Stimulated activated naive CD4-positive, alpha-beta T cell treated with Interleukin-2 at 50 U/mL for 16 hours (primary cell): ENCODE data around the gene UBN1.
"Not testable (repeated sequence)": the region's sequence is repeated elsewhere in the genome, so short reads cannot be mapped to it uniquely, and the experiment has no call there.

Source experiments
- DNase-seq: peaks from one replicate; lab custom pipeline; 2025; lab: John Stamatoyannopoulos, UW

Gene UBN1

DNA sequence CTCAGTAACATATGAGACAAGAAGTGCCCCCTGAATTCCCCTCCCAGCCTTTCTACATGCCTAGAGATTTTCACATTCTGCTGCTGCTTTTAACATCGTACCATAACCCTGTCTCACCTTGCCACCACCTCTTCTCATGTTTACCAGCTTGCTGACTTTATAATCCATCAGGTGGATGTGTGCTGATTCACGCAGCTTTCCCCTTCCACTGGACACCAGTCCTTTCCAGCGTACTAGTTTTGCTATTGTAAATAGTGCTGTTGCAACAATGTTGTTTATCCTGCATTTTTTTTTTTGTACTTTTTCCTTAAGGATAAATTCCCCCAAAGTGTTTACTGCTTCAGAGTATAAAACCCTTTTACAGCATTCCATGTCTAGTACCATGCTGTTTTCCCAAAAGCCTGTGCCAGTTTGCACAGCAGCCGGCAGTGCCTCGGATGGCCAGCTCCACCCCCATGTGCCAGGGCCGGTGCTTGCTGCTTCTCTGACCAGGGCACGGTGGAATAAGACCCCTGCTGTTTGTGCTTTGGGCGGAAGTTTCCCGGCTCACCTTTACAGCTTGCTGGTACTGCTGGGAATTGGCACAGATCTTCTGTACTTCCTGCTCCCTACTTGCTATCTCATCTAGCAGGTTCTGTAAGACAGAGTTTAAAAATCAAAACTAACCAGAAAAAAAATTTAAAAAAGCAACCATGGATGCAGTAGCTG lies 41.3 kb downstream of the UBN1 start:
- DNase-seq = no peak

DNA sequence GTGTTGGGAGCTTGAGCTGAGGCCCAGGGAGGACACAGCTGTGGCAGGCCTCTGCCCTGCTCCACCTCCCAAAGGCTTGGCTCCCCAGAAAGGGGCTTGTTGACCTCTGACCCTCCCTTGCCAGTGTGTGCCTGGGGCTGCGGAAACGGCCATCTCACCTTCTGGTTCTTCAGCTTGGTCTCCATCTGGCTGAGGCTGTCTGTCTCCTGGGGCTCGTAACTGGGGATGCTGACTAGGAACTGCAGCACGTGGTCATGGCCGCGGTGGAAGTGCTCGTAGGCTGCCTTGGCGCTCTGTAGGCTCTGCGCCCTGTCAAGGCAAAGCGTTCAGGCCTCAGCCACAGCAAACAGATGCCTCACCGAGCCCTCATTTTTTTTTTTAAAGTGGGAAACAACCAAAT lies 42.7 kb downstream of the UBN1 start:
- DNase-seq = no peak

DNA sequence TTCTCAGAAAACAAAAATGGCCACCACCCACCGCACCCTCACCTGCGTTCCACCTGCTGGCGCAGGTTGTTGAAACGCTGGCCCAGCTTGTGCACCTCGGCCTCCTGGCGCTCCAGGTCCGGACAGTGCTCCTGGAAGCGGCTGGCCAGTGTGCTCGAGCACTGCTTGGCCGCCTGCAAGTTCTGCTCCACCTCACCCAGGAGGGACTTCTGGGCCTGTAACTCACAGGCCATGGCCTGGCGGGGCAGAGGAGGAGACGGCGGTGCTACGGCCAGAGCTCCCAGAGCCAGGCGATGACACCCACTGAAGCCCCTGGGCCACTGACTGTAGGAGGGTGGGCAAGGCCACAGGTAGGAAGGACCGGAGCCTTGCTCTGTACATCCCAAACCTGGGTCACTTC lies 43.4 kb downstream of the UBN1 start:
- DNase-seq = no peak

DNA sequence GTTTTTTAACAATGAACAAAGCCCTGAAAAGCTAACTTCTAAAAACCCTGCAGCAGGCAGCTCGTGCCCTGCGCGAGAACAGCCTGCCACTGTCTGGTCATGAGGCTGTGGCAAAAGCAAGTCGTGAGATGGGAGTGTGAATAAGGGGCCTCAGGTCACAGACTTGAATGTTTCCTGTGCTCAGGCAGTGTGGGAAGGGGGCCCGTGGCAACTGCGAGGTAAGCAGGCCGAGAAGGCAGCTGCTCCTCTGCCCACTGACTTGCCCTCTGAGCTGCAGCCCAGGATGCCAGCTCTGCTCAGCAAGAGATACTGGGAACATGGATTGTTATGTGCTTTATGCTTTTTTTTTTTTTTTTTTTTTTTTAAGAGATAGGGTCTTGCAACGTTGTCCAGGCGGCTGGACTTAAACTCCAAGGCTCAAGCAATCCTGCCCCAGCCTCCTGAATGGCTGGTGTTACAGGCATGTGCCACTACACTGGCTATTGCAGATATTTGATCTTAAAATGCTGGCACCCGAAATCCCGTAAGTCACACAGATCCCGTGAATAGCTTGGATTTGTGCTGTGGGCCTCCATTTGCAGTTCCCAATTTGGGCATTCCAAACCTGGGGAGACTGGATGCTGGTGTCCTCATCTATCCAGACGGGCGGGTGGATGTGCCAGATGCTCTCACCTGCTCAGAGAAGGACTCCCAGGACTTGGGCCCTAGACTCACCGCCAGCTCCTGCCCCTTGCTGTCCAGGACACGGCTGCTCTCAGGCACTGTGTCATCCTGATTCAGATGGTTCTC lies 44.0 kb downstream of the UBN1 start:
- no peak for DNase-seq

DNA sequence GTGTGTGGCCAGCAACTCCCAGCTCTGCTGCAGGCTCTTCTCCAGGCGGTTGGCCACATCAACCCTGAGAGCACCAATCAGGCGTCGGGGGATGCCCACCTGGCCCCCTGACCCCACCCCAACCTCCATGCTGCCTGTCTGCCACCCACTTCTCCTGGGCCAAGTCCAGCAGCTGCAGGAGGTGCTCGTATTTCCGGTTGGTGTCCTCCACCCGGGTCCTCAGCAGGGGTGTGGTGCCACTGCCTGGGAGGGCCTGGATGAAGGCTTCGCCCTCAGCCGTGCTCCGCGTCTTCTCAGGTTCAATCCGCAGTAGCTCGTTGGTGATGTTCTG lies 44.6 kb downstream of the UBN1 start:
- no peak for DNase-seq

DNA sequence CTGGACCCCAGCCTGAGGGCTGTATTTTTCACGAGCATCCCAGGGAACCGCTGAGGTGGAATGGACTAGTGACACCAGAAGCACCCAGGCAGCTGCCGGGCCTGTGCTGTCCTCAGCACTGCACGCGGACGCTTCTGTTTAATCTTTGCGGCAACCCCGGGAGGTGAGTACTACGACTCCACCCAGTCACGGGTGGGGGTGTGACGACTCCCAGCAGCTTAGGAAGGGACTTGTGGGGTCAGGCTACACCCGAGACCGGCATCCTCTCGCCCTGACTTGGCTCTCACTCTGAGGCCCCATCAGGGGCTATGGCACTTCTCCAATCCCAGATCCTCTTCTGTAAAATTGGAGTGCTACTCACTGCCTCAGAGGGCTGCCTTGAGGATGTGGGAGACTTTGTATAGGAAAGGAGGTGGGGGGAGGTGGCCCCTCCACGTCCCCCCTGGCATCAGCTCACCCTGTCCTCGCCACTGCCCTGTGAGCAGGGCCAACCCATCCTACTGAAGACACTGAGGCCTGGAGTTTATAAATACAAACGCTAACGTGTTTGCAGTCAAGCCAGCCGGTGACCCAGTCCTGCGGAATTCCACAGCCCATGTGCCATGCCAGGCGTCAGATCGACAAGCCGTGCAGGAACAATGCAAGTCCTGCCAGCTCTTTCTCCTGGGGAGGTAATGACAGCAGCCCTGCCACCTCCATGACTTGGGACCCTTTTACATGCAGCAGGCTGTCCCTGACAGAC lies 45.3 kb downstream of the UBN1 start:
- DNase-seq = no peak

DNA sequence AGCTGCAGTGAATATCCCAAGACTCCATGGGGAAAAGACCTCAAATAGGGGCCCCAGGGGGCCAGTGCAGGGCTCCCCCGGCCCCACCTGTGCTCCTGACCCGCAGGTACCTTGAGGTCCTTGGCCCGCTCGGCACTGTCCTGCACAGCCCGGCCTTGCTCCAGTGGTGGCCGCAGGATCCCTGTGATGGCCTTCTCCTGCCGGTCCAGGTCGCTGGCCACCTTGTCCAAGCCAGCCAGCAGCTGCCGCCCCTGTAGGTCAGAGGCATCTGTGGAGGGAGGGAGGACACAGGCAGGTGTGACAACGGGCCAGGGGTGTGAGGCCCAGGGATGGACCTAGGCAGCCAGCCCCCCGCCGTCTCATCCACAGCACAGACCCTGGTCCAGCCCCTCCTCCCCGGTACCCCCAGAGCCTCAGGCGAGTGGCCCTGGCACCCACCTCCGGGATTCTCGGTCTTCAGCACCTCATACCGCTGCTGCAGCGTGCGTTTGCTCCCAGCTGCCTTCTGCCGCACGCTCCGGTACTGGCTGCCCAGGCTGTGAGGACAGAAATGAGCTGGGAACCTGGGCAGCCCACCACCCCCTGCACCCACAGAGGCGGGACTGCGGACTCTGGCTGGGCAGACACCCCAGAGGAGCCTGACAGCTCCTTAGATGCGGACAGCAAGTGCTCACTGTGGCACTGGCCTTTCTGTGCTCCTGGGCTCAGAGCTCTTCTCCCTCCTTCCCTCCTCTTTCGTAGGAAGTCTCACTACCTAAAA lies 46.0 kb downstream of the UBN1 start:
- no peak for DNase-seq

DNA sequence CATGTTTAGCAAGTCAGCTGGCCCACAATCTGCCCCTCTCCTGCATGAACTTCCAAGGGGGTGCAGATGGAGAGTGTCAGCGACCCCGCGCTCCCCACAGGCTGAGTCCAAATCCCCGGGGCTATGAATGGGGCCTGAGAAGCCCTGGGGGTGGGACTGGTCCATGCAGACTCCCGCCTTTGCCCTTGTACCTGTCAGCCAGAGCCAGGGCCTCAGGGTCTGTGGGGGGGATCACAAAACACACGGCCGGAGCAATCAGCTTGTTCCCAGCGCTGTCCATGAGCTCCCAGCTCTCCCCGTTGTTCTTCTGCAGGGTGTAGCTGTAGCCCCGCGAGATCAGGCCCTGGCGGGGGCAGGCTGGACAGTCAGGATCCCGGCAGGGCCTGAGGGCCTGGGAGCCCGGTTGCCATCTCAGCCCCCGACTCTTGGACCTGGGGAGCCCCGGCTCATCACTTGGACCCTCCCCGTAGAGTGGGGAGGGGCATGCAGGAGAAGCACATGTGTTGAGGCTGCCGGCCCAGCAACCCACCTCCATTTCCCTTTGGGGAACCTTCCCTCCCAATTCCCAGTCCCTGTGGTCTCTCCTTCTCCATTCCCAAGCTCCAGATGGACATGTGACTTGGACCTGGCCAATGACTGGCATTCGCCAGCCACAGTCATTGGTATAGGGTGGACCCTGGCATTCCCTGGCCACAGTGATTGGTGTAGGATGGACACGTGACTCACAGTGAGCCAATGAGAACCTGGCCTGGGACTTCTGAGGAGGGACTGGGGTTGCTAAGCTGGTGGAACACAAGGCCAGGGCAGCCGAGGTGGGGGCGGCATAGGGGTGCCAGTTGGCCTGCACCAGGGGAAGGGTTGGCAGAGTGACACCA lies 47.2 kb downstream of the UBN1 start:
- no peak for DNase-seq

DNA sequence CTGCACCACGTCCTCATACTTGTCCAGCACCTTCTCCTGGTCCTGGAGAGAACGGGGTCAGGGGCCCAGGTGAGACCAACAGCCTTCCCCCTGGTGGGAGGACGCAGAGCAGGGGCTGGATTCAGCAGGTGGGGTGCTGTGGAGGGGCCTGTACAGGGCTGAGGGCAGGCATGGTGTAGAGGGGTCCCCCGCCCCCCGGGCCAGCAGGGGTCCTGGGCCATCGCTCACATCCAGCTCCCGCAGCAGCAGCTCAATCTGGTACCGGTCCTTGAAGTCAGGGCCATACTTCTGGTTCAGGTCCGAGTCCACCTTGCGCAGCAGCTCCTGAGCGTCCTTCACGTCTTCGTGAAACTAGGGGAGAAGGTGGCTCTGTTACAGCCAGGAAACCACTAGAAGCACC lies 48.1 kb downstream of the UBN1 start:
- no peak for DNase-seq

DNA sequence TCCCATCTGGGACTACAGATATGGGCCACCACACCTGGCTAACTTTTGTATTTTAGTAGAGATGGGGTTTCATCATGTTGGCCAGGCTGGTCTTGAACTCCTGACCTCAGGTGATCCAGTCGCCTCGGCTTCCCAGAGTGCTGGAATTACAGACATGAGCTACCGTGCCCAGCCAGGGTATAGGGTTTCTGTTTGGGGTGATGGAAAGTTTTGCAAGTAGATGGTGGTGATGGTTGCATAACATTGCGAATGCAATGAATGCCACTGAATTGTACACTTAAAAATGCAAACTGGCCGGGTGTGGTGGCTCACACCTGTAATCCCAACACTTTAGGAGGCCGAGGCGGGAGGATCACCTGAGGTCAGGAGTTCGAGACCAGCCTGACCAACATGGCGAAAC lies 49.5 kb downstream of the UBN1 start:
- not testable (repeated sequence) for DNase-seq

DNA sequence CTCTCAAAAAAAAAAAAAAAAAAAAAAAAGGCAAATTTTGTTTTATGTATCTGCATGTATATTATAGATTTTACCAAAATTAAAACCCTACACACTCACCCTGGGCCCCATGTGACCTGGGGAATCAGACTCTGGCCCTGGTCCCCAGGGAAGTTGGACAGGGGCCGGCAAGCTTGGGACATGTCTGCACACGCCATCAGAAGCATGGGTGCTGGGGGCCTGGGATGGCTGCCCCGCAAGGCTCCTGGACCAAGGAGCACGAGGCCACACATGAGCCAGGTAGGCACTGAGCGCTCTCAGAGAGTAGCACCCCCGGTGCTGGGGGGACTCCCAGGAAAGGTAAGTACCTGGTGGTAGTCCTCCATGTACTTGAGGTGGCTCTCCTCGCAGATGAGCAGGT lies 50.0 kb downstream of the UBN1 start:
- no peak for DNase-seq

DNA sequence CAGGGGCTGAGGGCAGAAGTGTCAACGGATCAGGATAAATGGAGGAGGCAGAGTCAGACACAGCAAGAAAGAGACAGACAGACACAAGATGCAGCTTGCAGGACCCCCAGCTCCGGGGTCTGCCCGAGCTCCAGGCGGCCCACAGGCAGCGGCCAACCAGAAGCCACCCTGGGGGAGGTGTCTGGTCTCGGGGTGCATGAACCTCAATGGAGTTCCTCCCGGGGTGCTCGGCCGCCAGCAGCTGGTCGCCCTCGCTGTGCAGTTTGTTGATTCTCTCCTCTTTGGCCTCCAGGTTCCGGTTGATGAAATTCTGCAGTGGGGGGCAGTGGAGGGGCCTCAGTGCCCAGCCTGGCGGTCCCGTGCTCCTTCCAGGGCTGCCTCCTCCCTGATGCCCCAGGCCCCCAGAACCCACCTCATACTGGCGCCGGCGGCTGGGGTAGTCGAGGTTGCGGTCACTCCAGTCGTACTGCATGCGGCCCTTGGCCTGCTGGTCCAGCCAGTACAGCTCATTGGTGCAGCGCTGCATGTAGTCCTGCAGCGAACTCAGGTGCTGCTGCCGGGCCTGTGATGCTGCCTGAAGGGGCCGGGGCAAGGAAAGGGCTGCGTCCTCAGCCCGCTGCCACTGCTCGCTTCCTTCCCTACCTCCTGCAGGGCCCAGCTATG lies 51.7 kb downstream of the UBN1 start:
- no peak for DNase-seq

DNA sequence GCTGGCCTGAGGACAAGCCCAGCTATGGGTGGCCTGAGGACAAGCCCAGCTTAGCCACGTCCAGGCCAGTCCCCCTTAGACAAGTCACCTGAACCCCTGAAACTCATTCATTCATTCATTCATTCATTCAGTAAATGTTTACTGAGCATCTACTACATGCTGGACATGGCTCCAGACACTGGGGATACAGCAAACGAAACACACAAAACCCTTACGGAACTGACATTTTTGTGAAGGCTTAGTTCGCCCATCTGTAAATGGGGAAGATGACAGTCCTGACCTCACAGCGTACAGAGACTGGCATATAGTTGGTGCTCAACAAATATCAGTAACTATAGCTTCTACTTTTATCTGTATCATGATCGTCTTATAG lies 52.2 kb downstream of the UBN1 start:
- DNase-seq = no peak

DNA sequence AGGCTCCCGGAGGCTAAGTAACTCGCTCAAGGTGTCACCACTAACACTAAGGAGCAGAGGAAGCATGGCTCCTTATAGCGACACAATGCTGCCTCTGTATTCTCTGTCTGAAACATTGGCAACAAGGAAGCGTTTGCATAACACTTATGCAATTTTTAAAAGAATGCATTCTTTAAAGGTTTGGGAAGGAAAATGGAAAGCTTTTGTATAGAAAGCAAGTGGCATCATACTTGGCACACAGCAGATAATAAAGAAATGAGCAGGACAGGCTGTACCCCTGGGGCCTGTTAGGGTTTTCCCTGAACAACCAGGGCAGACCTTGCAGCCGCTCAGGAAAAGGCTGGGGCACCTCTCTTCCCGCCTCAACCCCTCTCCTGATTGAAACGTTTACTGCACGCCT lies 52.8 kb downstream of the UBN1 start:
- DNase-seq = no peak

DNA sequence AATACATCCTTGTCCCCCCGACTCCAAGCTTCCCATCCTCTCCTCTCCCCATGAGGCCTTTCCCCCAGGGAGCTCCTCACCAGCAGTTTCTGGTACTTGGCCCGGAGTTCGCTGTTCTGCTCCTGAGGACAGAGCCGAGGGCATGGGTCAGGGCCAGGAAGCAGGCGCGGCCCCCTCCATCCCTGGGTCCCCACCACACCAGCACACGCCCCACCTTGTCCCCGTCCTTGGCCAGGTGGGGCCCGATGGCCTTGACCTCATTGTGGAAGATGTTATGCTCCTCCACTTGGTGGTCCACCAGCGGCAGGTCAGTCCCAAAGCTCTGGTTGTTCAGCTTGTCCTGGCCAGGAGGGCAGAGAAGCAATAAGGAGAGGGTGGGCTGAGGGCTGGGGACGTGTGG lies 53.5 kb downstream of the UBN1 start:
- DNase-seq = no peak

DNA sequence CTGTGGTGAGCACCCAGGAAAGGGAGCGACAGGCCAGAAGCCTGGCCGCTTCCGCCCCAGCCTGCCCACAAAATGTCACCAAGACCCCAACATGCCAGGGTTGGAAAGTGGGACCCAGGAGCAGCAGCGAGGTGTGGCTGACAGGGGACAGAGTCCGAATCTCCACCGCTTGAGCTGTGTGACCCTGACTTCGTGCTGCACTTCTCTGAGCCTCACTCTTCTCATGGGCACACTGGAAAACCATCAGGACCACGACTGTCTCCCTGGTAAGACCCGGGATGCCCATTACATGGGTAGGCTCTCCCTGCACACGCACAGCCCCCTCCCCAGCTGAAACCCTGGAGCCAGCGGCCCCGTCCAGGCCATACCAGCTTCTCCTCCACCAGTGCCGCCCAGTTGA lies 54.8 kb downstream of the UBN1 start:
- no peak for DNase-seq

DNA sequence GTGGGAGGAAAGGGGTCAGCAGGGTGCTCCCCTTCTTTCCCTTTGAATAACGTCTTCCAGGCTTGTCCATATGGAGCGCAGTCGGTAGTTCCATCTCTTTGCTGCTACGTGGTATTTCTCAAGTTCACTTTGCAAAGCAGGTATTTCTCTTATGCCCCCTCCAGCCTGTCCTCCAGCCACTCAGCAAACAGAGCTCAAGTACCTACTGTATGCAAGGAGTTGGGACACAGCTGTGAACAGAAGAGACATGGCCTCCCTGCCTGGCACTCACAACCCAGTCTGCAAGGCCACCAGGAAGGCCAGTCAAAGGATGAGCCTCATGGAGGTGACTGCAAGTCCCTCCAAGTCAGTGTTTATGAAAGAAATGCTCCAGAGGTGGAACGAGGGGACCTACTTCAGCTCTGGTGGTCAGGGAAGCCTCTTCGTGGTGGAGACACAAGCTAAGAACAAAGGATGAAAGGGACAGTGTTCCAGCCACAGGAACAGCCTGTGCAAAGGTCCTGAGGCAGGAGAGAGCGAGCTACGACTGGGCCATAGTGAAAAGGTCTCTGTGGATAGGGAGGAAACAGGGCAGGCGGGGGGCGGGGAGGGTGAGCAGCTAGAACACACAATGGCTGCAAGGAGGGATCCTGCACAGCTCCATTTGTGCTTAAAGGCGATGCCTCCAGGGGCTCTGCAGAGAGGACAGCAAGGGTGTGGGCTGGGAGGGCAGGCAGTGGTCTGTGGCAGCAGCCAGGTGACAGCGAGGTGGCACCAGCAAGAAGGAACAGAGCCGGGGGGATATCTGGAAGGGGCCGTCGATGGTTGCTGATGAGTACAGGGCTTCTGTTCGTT lies 57.0 kb downstream of the UBN1 start:
- no peak for DNase-seq

DNA sequence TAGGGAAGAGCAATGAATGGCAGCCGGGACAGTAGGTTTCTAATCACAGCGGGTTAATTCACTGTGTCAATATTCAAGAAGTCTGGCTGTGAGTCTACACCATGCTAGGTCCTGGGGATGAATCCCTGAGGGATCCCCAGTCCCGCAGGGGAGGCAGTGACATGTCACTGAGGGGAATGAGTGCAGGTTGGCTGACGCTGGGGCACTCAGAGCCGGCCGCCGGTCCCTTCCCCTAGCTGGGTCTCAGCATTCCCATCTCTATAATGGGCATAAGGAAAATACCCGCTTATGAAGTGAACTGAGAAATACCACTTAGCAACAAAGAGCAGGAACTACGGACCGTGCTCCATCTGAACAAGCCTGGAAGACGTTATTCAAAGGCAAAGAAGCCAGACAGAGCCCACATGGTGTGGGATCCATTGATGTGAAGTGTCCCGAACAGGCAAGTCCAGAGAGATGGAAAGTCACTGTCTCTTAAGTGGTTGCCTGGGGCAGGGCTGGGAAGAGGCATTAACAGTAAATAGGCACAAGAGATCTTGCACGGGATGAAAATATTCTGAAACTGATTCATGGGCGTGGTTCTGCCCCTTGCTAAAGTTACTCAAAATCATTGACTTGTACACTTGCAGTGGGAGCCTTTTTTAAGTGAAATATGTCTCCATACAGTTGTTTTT lies 57.8 kb downstream of the UBN1 start:
- no peak for DNase-seq

DNA sequence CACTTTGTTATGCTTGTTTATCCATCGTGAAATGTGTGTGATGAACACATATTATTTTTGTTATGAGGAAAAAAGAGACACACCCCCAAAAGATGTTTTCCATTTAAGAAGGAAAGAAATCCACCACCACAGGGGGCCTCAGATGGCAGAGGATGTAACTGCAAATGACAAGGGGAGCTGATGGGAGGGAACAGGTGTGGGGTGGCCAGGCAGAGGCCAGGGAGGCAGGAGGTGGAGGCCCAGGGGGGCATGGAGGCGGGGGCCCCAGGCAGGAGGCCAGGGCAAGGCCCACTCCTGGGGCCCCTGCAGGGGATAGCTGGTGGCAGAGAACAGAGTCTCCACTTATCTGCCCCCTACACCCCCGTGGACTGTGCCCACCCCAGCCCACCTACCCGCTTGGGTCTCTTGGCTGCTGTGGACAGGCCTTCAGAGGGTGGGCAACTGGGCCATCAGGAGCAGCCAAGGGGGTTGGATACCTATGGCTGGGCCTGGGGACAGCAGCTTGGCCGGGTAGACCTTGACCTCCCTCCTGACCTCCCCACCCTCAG lies 61.6 kb downstream of the UBN1 start:
- DNase-seq = no peak
